ENCODE data around the gene TRIM31.
"Not testable (repeated sequence)": the region's sequence is repeated elsewhere in the genome, so short reads cannot be mapped to it uniquely, and the experiment has no call there.

Gene TRIM31

GRCh38 chr6:30147096-30147495 lies 34.2 kb upstream of the TRIM31 start:
- no peak for DNase-seq

DNA sequence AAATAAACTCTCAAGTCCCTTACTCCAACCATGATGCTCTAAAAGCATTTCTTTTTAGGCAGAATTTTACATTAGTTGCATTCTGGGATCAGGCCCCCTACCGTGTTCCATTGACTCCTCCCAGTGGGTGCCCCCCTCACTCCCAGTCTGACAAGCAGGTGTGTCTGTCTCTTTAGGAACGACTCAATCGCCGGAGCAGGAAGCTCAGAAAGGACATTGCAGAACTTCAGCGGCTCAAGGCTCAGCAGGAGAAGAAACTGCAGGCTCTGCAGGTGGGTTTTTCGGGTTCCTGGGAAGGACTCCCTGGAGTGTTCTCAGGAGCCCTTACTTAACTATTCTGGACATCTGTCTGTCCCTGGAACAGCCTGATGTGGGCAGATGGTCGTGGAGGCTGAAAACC lies 32.9 kb upstream of the TRIM31 start:
- DNase-seq = no peak

DNA sequence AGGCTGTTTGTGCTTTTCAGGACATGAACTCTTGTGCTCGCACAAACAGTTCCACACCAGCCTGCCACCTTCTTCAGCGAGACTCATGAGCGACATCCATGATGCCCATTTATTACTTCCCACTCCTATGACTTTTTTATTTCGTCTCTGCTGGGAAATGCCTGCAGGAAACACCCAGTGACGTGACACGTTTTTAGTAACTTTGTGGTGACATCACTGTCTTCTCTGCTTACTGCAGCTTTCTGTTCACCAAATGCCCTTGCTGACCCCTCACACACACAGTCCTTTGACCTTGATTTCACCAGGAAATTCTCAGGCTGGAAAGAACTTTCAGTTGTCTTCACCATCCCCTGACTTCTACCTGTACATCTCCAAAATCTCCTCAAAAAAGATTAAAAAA lies 31.9 kb upstream of the TRIM31 start:
- no peak for DNase-seq

DNA sequence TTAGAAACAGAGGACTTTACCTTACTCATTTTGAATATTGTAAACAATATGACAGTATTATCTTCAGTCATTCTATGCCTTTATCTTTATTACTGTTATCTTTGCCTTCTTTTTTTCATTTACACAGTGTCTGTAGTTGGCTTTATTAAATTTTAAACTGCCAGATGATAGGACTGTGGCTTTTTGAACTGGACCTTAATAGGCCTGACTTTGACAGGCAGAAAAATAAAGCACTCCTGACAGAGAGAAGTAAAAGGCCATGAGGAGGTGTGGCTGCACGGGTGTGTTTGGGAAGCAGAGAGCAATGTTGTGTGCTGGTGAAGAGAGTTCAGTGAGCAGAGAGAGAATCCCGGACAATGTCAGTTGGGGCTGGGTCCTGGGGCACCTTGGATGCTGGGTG lies 30.9 kb upstream of the TRIM31 start:
- no peak for DNase-seq

GRCh38 chr6:30142665-30143064 lies 29.8 kb upstream of the TRIM31 start:
- no peak for DNase-seq

DNA sequence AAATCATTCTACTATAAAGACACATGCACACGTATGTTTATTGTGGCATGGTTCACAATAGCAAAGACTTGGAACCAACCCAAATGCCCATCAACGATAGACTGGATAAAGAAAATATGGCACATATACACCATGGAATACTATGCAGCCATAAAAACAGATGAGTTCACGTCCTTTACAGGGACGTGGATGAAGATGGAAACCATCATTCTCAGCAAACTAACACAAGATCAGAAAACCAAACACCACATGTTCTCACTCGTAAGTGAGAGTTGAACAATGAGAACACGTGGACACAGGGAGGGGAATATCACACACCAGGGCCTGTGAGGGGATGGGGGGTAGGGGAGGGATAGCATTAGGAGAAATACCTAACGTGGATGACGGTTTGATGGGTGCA lies 27.4 kb upstream of the TRIM31 start:
- DNase-seq = not testable (repeated sequence)

- DNase-seq = no peak
These were observed 23.8 kb upstream of the TRIM31 start for GRCh38 chr6:30136570-30137286.

GRCh38 chr6:30135757-30136156 lies 22.9 kb upstream of the TRIM31 start, which contains the start of gene TRIM40:
TSS of gene TRIM40 (plus strand) at chr6:30136140. CDS start at chr6:30137037, 897 bp downstream.
- DNase-seq = no peak

DNA sequence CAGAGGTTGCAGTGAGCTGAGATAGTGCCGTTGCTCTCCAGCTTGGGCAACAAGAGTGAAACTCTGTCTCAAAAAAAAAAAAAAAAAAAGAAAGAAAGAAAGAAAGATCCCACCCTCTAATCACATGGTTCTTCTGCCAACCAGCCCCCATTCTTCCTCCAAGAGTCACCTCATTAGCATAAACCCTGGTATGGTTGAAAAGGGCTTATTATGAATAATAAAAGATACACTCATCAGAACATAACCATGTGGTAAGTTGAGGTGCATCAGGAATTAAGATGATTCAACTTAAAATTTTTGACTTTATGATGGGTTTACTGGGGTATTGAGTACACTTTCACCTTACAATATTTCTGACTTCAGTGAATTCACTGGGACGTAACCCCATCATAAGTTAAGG lies 22.3 kb upstream of the TRIM31 start:
- DNase-seq = no peak

DNA sequence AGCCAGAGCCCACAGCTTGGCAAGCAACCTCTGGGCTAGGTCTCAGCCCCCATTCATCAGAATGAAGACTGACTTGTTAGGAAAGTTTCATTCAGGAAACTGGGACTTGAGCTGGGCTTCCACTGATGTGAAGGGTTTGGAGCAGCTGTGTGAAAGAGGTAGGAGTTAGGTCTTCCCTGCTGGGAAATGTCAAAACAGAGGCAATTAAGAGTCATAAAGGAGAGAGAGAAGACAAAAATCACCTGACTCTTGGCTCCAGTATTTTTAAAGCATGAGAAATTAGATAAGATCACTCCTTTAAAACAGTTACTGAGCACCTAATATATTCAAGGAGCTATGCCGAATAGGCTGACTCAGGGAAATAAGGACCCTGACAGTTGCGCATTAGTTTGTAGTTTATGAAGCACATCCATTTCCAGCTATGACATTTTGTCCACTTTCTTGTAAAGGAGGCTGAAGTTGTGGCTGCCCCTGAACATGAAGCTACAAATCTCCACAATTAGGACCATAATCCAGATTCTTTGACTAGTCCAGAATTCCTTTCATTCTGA lies 19.1 kb upstream of the TRIM31 start:
- DNase-seq = no peak

GRCh38 chr6:30130887-30131862 lies 18.3 kb upstream of the TRIM31 start:
- peak; percentile 92 for DNase-seq

GRCh38 chr6:30130179-30130679 lies 17.3 kb upstream of the TRIM31 start:
- DNase-seq = no peak

- no peak for DNase-seq
These were observed 16.6 kb upstream of the TRIM31 start for GRCh38 chr6:30129265-30130178.

DNA sequence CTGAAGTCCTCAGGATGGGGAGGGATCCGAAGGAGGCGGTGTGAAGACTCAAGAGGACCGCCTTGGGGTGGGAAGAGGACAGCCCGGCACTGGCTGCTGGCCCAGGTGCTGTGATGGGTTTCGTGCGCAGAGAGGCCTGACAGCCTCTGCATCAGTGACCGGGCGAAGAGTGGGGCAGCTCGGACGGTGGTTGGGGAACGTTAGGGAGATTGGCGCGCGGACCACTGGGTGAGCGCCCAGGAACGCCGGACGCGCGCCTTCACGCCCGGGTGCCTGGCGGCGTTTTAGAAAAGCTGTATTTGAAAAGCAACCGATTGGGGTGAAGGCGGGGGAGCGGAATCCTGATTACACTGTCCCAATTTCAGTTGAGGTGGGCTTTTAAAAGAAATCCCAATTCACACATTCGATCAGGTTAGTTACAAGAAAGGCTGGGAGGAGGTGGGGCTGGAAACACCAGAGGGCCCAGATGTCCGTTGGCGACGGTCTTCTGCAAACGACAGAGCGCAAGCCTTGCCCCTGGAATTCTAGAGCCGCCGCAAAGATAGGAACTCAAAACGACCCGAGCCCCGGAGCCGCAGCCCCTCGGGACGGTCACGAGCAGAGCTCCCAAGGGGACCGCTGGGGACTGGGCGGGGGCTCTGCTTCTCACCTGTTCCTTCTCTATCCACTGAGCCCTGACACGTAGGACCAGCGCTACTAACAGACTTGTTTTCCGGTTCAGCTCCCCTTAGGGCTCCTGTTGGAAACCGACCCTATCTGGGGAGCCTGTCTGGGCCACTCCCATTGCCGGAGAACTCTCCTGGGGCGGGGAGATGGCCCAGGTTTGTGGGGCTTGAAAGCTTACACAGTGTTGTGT lies 14.6 kb upstream of the TRIM31 start:
- DNase-seq = no peak

DNA sequence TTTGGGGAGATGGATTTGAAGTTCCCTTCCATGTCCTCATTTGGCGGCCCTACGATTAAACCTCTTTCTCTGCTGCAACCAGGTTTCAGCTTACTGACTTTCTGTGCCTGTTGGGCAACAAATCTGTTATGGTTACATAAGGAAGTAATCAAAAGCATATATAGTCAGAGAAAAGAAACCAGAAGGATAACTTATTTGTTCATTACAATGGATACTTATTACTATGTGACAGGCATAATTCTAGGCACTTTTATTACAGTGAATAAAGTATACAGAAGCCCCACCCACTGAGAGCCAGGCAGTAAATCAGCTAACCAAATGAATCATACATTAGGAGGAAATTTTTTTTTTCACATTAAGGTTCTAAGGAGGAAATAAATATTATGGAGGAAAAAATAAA lies 9.6 kb upstream of the TRIM31 start:
- no peak for DNase-seq

DNA sequence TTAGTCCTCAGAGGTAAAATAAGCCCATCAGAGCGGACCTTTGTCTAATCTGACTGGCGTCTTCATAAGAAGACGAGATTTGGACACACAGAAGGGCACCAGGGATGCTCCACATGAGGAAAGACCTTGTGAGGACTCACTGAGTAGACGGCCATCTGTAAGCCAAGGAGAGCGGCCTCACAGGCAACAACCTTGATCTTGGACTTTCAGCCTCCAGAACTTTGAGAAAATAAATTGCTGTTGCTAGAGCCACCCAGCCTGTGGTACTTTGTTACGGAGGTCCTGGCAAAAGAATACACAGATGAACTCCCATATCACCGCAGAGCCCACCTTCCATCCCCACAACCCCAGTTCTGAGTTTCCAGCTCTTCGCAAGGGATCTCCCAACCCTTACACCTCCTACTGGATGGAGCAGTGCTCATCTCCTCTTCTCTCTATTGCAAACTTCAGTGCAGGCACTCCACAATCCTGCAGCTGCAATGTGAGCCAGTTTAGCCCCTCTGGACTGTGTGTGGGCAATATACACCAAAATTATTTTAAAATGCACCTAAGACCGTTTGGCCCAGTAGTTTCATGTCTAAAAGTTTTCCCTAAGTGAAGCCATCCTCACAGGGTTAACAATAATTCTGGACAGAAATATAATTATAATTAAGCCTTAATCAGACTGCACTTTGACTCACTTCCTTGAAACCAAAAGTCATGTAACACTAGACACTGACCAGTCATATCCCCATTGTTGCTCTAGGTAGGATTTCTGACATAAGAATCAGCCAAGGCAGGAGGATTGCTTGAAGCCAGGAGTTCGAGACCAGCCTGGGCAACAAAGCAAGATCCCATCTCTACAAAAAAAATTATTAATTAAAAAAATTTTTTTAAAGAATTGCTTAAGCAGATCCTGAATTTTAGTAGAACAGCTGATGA lies 8.8 kb upstream of the TRIM31 start:
- no peak for DNase-seq

- not testable (repeated sequence) for DNase-seq
These were observed 5.8 kb upstream of the TRIM31 start for GRCh38 chr6:30118691-30119090.

GRCh38 chr6:30116724-30117123 lies 3.8 kb upstream of the TRIM31 start:
- no peak for DNase-seq

DNA sequence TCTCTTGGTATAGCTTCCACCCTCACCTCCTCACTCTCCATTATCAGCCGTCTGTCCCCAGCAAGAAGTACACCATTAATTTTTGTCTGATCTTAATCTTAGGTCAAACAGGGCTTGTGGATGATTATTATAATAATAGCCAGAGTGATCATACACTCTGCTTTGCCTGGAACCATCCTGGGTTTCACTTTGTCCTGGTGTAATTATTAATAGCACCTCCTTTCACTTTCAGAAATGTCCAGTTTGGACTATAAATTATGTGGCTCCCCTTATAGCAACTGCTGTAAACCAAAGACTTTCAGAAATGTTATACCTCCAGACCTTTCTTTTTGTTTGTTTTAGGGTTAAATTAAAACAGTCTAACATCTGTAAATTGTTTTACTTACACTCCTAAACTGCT lies 951 bp upstream of the TRIM31 start:
- no peak for DNase-seq

GRCh38 chr6:30112402-30112994 lies 392 bp downstream of the TRIM31 start:
- DNase-seq = no peak
